Trophoblast cell (in vitro differentiated cells and primary cell): ENCODE results near the gene STARD5.

Experiments used
- DNase-seq, 2 donors: peaks; one replicate each; pipeline ENCODE4 v3.0.0-alpha.2; 2016
- H2AFZ ChIP-seq: 2 replicates; pipeline ENCODE4 v1.6.1; 2013; ENCODE audit warnings: low read length, moderate library complexity, mild to moderate bottlenecking; ENCODE audit not compliant: insufficient read depth, poor library complexity
- H2AK5ac ChIP-seq: 2 replicates; pipeline ENCODE4 v1.6.1; 2013; ENCODE audit warnings: mild to moderate bottlenecking, low read length
- H2BK120ac ChIP-seq: 2 replicates; pipeline ENCODE4 v1.6.1; 2013; ENCODE audit warnings: low read length, mild to moderate bottlenecking, moderate library complexity; ENCODE audit not compliant: insufficient read depth, poor library complexity
- H2BK12ac ChIP-seq: 2 replicates; pipeline ENCODE4 v1.6.1; 2013; ENCODE audit warnings: mild to moderate bottlenecking, low read length, moderate library complexity
- H2BK5ac ChIP-seq: 2 replicates; pipeline ENCODE4 v1.6.1; 2013; ENCODE audit warnings: low read length, low read depth, moderate library complexity, mild to moderate bottlenecking; ENCODE audit not compliant: poor library complexity
- H3K14ac ChIP-seq: 2 replicates; pipeline ENCODE4 v1.6.1; 2013; ENCODE audit warnings: mild to moderate bottlenecking, low read length
- H3K18ac ChIP-seq: 2 replicates; pipeline ENCODE4 v1.6.1; 2013; ENCODE audit warnings: mild to moderate bottlenecking, low read length
- H3K23ac ChIP-seq: 2 replicates; pipeline ENCODE4 v1.6.1; 2013; ENCODE audit warnings: low read length
- H3K27ac ChIP-seq: 2 replicates; pipeline ENCODE4 v1.5.1; 2013; ENCODE audit warnings: low read depth, mild to moderate bottlenecking, inconsistent platforms, low read length, moderate library complexity
- H3K27me3 ChIP-seq: 2 replicates; pipeline ENCODE4 v1.6.1; 2013; ENCODE audit warnings: inconsistent platforms, mild to moderate bottlenecking, low read length, moderate library complexity; ENCODE audit not compliant: insufficient read depth
- H3K36me3 ChIP-seq, 2 experiments: 1 replicate in 1 of 2; 2 replicates in 1 of 2; pipeline ENCODE4 v1.6.1; 2013; ENCODE audit warnings: low read length in 2 of 2, mild to moderate bottlenecking in 2 of 2, moderate library complexity in 1 of 2; ENCODE audit not compliant: insufficient read depth in 2 of 2, control insufficient read depth in 1 of 2
- H3K4ac ChIP-seq: 2 replicates; pipeline ENCODE4 v1.6.1; 2013; ENCODE audit warnings: low read depth, mild to moderate bottlenecking, low read length, moderate library complexity
- H3K4me1 ChIP-seq, 2 experiments: 1 replicate in 1 of 2; 2 replicates in 1 of 2; pipeline ENCODE4 v1.6.1; 2013; ENCODE audit warnings: low read length in 2 of 2, mild to moderate bottlenecking in 2 of 2, moderate library complexity in 1 of 2; ENCODE audit not compliant: insufficient read depth in 2 of 2, control insufficient read depth in 1 of 2
- H3K4me2 ChIP-seq: 2 replicates; pipeline ENCODE4 v1.6.1; 2013; ENCODE audit warnings: inconsistent platforms, mild to moderate bottlenecking, low read length, moderate library complexity
- H3K4me3 ChIP-seq: 2 replicates; pipeline ENCODE4 v1.5.1; 2013; ENCODE audit warnings: mild to moderate bottlenecking, low read depth, low read length, inconsistent platforms
- H3K79me1 ChIP-seq: one replicate; pipeline ENCODE4 v1.6.1; 2013; ENCODE audit warnings: low read length
- H3K79me2 ChIP-seq: 2 replicates; pipeline ENCODE4 v1.6.1; 2013; ENCODE audit warnings: low read length, mild to moderate bottlenecking; ENCODE audit not compliant: control insufficient read depth, insufficient read depth, poor library complexity
- H3K9ac ChIP-seq: 2 replicates; pipeline ENCODE4 v1.6.1; 2013; ENCODE audit warnings: mild to moderate bottlenecking, low read length
- H3K9me3 ChIP-seq: 2 replicates; pipeline ENCODE4 v1.6.1; 2013; ENCODE audit warnings: low read depth, mild to moderate bottlenecking, control low read depth, inconsistent platforms, low read length; ENCODE audit not compliant: insufficient read depth
- H4K12ac ChIP-seq: 2 replicates; pipeline ENCODE4 v1.6.1; 2013; ENCODE audit warnings: low read depth, mild to moderate bottlenecking, low read length, moderate library complexity
- H4K8ac ChIP-seq: 2 replicates; pipeline ENCODE4 v1.6.1; 2013; ENCODE audit warnings: low read depth, mild to moderate bottlenecking, low read length, moderate library complexity
- H4K91ac ChIP-seq: one replicate; pipeline ENCODE4 v1.6.1; 2013; ENCODE audit warnings: low read depth, mild to moderate bottlenecking, low read length, moderate library complexity
- WGBS: extraction: QIAGEN DNeasy Blood & Tissue Kit; methylation state at CpG from one replicate; pipeline ENCODE4 v1.1.7; 2013; ENCODE audit warnings: missing lambda C conversion rate; ENCODE audit not compliant: insufficient read length, insufficient coverage; ENCODE audit errors: extremely low coverage; 5-methylcytosine and 5-hydroxymethylcytosine counted together

Gene STARD5

DNA sequence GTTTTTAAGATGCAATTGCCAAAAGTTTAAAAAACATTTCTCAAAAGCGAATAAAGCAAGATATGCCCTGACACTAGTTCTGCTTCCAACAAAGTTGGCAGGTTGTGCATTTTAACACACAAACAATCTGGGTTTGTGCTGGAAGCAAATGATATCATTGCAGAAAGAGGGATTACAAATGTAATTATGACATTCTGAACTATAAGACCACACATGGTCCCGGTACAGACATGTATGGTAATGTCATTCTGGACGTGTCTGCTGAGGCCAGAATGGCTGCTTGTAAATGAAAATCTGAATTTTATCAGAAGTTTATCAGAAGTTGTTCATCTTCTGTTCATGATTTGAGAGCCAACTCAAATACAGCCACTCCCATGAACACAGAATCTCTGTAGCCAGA, 39.3 kb upstream of the STARD5 start:
- Histone ChIP-seq H2AFZ (no peak overlapping the region), H2BK120ac (no peak overlapping the region), H3K27ac (no peak overlapping the region), H2AK5ac (no peak overlapping the region), H3K36me3 (no peaks in the 10 kb centered on the region), H3K23ac (no peak overlapping the region), H3K18ac (no peak overlapping the region), H3K4me2 (no peak overlapping the region), H4K91ac (no peak overlapping the region), H3K4ac (no peak overlapping the region), H2BK12ac (no peak overlapping the region), H3K9ac (no peak overlapping the region), H3K79me2 (no peaks in the 10 kb centered on the region), H3K79me1 (no peaks in the 10 kb centered on the region), H4K8ac (no peak overlapping the region), H3K4me1 (no peaks in the 10 kb centered on the region), H3K4me3 (no peak overlapping the region), H3K14ac (no peak overlapping the region), H3K27me3 (no peaks in the 10 kb centered on the region), H4K12ac (no peak overlapping the region), H3K9me3 (peaks cover 2% of the 10 kb centered on the region), H2BK5ac (no peak overlapping the region)
- WGBS, result no CpG with 5 or more reads among the region's 3 CpGs
- DNase-seq, result no peak

DNA sequence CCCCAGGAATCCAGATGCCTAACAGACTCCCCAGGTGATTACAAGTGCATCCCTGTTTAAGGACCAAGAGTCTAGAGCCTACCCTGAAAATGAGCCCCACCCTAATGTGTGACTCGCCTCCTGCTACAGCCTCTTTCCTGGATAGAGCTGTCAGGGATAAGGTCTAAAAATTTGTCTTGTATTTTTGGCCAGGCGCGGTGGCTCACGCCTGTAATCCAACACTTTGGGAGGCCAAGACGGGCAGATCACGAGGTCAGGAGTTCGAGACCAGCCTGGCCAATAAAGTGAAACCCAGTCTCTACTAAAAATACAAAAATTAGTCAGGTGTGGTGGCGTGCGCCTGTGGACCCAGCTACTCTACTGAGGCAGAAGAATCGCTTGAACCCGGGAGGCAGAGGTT, 38.8 kb upstream of the STARD5 start:
- no peak for DNase-seq
- Histone ChIP-seq H2AK5ac (no peak overlapping the region), H3K14ac (no peak overlapping the region), H3K23ac (no peak overlapping the region), H3K4me1 (no peaks in the 10 kb centered on the region), H3K79me2 (no peaks in the 10 kb centered on the region), H3K9ac (no peak overlapping the region), H3K18ac (no peak overlapping the region), H4K91ac (no peak overlapping the region), H3K4me3 (no peak overlapping the region), H3K9me3 (peaks cover 2% of the 10 kb centered on the region), H2BK120ac (no peak overlapping the region), H4K12ac (no peak overlapping the region), H3K27ac (no peak overlapping the region), H3K36me3 (no peaks in the 10 kb centered on the region), H3K79me1 (no peaks in the 10 kb centered on the region), H3K4me2 (no peak overlapping the region), H4K8ac (no peak overlapping the region), H3K27me3 (no peaks in the 10 kb centered on the region), H2AFZ (no peak overlapping the region), H3K4ac (no peak overlapping the region), H2BK12ac (no peak overlapping the region), H2BK5ac (no peak overlapping the region)
- no CpG with 5 or more reads among the region's 11 CpGs for WGBS

GRCh38 chr15:81361891-81362290, 38.0 kb upstream of the STARD5 start:
- Histone ChIP-seq H3K79me2 (no peaks in the 10 kb centered on the region), H3K18ac (no peak overlapping the region), H3K4me3 (no peak overlapping the region), H3K4me1 (no peaks in the 10 kb centered on the region), H3K36me3 (no peaks in the 10 kb centered on the region), H4K12ac (no peak overlapping the region), H3K23ac (no peak overlapping the region), H3K9me3 (peaks cover 2% of the 10 kb centered on the region), H4K8ac (no peak overlapping the region), H2BK12ac (no peak overlapping the region), H2BK5ac (no peak overlapping the region), H3K9ac (no peak overlapping the region), H3K27ac (no peak overlapping the region), H2AK5ac (no peak overlapping the region), H3K14ac (no peak overlapping the region), H2BK120ac (no peak overlapping the region), H3K4me2 (no peak overlapping the region), H3K79me1 (no peaks in the 10 kb centered on the region), H4K91ac (no peak overlapping the region), H2AFZ (no peak overlapping the region), H3K4ac (no peak overlapping the region), H3K27me3 (no peaks in the 10 kb centered on the region)
- WGBS, result no CpG with 5 or more reads among the region's 7 CpGs
- peak; percentile 76 to 81 for DNase-seq

DNA sequence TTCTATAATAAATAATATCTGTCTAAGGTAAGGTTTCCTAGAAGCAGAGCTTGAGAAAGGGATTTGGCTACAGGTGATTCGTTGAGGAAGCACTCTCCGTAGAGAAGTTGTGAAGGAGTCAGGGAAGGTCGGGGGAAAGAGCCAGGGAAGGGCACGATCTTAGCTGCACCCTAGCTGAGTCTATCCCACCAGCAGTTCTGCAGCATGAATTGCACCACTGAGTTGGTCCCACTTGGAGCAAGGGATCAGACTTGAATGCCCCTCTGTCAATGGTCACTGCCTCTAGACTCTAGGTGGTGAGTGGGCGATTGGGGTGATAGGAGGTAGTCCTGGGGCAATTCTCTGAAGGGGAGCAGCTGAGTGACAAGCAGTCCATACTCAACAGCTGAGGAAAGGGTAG, 36.5 kb upstream of the STARD5 start:
- Histone ChIP-seq H3K18ac (no peak overlapping the region), H3K79me2 (no peaks in the 10 kb centered on the region), H2BK120ac (no peak overlapping the region), H2AK5ac (no peak overlapping the region), H3K4me3 (no peak overlapping the region), H3K4me1 (no peaks in the 10 kb centered on the region), H3K79me1 (no peaks in the 10 kb centered on the region), H3K36me3 (no peaks in the 10 kb centered on the region), H2AFZ (no peak overlapping the region), H3K9me3 (peaks cover 2% of the 10 kb centered on the region), H3K4me2 (no peak overlapping the region), H3K9ac (no peak overlapping the region), H2BK12ac (no peak overlapping the region), H4K91ac (no peak overlapping the region), H3K14ac (no peak overlapping the region), H4K12ac (no peak overlapping the region), H2BK5ac (no peak overlapping the region), H3K27ac (no peak overlapping the region), H3K23ac (peak overlapping the region; percentile 63), H4K8ac (no peak overlapping the region), H3K4ac (no peak overlapping the region), H3K27me3 (no peaks in the 10 kb centered on the region)
- no CpG with 5 or more reads among the region's 5 CpGs for whole genome bisulfite sequencing
- DNase-seq, result no peak
